Lower leg skin (tissue), 4 donors: Measurements from ENCODE around the gene NUDT21. TPM values are rescaled to one million over a fixed set of nuclear protein-coding genes. Genes with fewer than 3 reads are reported as not detected.

Source experiments
- DNase-seq, 2 donors: peaks; one replicate each; pipeline ENCODE4 v3.0.0-alpha.2; 2019; ENCODE audit warnings: low spot score in 2 of 2
- H3K4me3 ChIP-seq: fragments of 200-600 bp; sonication (generic); 2 replicates; pipeline ENCODE4 v1.5.1; 2017; ENCODE audit warnings: mild to moderate bottlenecking, low read depth; ENCODE audit not compliant: poor library complexity, severe bottlenecking
- POLR2A ChIP-seq, 2 donors: fragments of 450-650 bp; IDR thresholded peaks; one replicate each; pipeline ENCODE4 v1.6.1; 2016 to 2017; ENCODE audit warnings: antibody characterized with exemption in 2 of 2, mild to moderate bottlenecking in 1 of 2, moderate library complexity in 1 of 2
- WGBS, 2 donors: methylation state at CpG; one replicate each; pipeline ENCODE4 v1.1.5; 2018; 5-methylcytosine and 5-hydroxymethylcytosine counted together
- intact Hi-C: fragments of 100-400 bp; cut with DNase I; formaldehyde crosslinking; loops from one replicate; pipeline ENCODE4 v1.15.0; 2023; ENCODE audit warnings: low total_unique reads
- total RNA-seq, 4 donors: library from RNA; depleted of rRNA; stranded (reverse); fragments of >200 nt; gene quantifications; one replicate each; pipeline ENCODE4 v1.1.0, GENCODE V29; 2016
- TF ChIP-seq, protein P1 (sequence below), 3 donors: fragments of 450-650 bp; IDR thresholded peaks; one replicate each; pipeline ENCODE4 v1.5.1; 2016; ENCODE audit warnings: antibody characterized with exemption in 3 of 3, mild to moderate bottlenecking in 3 of 3, moderate library complexity in 2 of 3

Gene NUDT21
- total RNA-seq, 4 donors from 2014 or later, result 39.9 to 98.6 (median 46.1) TPM

DNA sequence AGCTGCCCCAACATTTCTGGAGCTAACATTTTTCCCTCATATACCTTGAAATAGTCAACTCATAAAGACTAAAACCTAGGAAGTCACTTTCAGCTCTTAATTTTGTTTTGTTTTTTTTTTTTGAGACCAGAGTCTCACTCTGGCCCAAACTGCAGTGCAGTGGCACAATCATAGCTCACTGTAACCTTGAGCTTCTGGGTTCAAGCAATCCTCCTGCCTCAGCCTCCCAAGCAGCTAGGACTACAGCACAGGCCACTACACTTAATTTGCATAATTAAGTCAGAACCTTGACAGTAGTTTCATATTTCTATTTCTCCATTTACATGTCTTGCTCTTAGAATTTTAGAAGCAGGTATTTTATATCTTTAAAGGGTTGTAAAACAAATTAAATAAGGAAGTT, 30.5 kb downstream of the NUDT21 start:
- DNase-seq, result no peak
- no peak for TF ChIP-seq POLR2A (IDR thresholded peaks at IDR 0.05)
- TF ChIP-seq, protein P1, sequence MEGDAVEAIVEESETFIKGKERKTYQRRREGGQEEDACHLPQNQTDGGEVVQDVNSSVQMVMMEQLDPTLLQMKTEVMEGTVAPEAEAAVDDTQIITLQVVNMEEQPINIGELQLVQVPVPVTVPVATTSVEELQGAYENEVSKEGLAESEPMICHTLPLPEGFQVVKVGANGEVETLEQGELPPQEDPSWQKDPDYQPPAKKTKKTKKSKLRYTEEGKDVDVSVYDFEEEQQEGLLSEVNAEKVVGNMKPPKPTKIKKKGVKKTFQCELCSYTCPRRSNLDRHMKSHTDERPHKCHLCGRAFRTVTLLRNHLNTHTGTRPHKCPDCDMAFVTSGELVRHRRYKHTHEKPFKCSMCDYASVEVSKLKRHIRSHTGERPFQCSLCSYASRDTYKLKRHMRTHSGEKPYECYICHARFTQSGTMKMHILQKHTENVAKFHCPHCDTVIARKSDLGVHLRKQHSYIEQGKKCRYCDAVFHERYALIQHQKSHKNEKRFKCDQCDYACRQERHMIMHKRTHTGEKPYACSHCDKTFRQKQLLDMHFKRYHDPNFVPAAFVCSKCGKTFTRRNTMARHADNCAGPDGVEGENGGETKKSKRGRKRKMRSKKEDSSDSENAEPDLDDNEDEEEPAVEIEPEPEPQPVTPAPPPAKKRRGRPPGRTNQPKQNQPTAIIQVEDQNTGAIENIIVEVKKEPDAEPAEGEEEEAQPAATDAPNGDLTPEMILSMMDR (IDR thresholded peaks at IDR 0.05), result no peak
- intact Hi-C loops, result no loop called here

DNA sequence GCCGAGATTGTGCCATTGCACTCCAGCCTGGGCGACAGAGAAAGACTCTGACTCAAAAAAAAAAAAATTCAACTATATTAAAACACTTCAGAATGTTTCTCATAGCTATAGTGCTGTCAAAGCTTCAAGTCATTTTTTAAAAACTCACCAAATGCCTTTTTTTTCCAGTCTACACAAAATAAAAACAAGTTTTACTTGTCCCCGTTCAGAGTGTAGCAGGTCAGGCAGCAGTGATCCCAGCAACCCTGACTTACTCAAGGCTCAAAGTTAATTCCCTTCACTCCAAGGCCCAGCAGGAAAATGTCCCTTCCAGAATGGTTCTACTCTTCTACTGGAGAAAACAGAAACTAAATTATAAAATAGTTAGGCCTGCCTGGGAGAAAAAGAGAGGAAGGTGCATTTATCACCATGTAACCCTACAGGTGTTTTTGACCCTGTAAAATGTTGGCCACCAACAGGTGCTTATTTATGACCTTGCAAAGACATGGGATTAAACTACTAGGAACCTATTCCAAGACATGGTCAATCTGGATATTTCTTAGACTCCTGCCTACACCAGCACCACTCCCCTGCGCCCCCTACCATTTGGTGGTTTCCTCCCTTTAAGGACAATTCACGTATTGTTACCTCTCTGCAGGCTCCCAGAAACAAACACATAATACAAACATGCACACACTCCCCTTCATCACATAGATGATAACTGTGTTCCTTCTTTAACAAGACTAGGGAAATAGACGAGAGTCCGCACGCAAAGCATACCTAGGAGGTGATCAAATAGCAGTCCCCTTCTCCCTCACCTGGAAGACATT, 31.2 kb downstream of the NUDT21 start:
- no peak for TF ChIP-seq POLR2A (IDR thresholded peaks at IDR 0.05)
- TF ChIP-seq, protein P1 (IDR thresholded peaks at IDR 0.05), result no peak
- DNase-seq, result no peak
- no peak overlapping the region for H3K4me3 ChIP-seq
- intact Hi-C loops, result no loop called here
- WGBS, 2 donors, result 82 to 85% methylated on average over 8 of the region's 8 CpGs

More for the DNA sequence above, 30.5 kb downstream of the NUDT21 start:
- no peak overlapping the region for H3K4me3 ChIP-seq

DNA sequence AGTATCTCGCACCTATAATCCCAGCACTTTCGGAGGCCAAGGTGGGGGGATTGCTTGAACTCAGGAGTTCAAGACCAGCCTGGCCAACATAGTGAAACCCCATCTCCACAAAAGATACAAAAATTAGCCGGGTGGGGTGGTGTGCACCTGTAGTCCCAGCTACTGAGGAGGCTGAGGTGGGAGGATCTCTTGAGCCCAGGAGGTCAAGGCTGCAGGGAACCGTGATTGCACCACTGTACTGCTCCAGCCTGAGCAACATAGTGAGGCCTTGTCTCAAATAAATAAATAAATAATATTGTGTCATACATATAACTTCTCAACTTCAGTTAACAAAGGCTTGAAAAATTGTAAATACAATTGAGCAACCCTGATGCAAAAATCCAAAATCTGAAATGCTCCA, 34.0 kb downstream of the NUDT21 start:
- intact Hi-C loops, result no loop called here

DNA sequence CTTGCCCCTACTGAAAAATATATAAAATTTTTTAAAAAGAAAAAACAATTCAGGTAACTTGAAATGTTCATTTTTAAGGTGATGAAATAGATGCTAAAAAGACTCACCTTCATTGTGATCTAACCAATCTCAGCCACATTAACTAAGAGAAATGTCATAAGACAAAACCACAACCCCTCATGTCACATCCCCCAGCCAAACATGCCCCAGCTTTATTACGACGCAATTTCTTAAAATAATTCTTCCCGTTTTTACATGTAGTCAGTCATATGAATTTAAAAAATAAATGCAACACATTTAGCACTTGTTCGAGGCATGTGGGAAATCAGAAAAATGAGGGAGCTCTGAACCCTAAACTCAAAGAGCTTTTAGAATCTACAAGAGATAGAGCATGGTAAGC, 35.3 kb downstream of the NUDT21 start:
- 75 to 88% methylated on average over 4 of the region's 4 CpGs for WGBS, 2 donors
- intact Hi-C loops, result no loop called here
- no peak overlapping the region for H3K4me3 ChIP-seq
- TF ChIP-seq, protein P1 (IDR thresholded peaks at IDR 0.05), result no peak
- TF ChIP-seq POLR2A (IDR thresholded peaks at IDR 0.05), result no peak
- no peak for DNase-seq

More for the DNA sequence above, 34.0 kb downstream of the NUDT21 start:
- no peak for TF ChIP-seq POLR2A (IDR thresholded peaks at IDR 0.05)
- TF ChIP-seq, protein P1 (IDR thresholded peaks at IDR 0.05), result no peak
- WGBS, 2 donors, result 95 to 96% methylated on average over 4 of the region's 4 CpGs
- no peak overlapping the region for H3K4me3 ChIP-seq
- no peak for DNase-seq

GRCh38 chr16:56414366-56414765, 36.8 kb downstream of the NUDT21 start:
- intact Hi-C loops, result no loop called here
- H3K4me3 ChIP-seq, result no peak overlapping the region
- no peak for TF ChIP-seq POLR2A (IDR thresholded peaks at IDR 0.05)
- TF ChIP-seq, protein P1 (IDR thresholded peaks at IDR 0.05), result no peak
- 92 to 93% methylated on average over 5 of the region's 5 CpGs for WGBS, 2 donors
- DNase-seq, result no peak

- intact Hi-C loops, result no loop called here
- TF ChIP-seq POLR2A (IDR thresholded peaks at IDR 0.05), result no peak
- TF ChIP-seq, protein P1 (IDR thresholded peaks at IDR 0.05), result no peak
- no peak overlapping the region for H3K4me3 ChIP-seq
- DNase-seq, result no peak
- WGBS, 2 donors, result 73 to 75% methylated on average over 5 of the region's 5 CpGs
Measured at GRCh38 chr16:56413381-56413780, 37.8 kb downstream of the NUDT21 start.
